HUES64 (cell line): ENCODE measurements around the gene SLC27A6. TPM values are rescaled to one million over a fixed set of nuclear protein-coding genes. Genes with fewer than 3 reads are reported as not detected.
"Not testable (repeated sequence)": the region's sequence is repeated elsewhere in the genome, so short reads cannot be mapped to it uniquely, and the experiment has no call there.

Experiments used
- H3K27ac ChIP-seq: 2 replicates; pipeline ENCODE4 v1.7.0; 2013; ENCODE audit warnings: low read depth, low read length, inconsistent platforms
- H3K27me3 ChIP-seq: 2 replicates; pipeline ENCODE4 v1.6.1; 2013; ENCODE audit warnings: mild to moderate bottlenecking, low read length; ENCODE audit not compliant: insufficient read depth
- H3K36me3 ChIP-seq: 2 replicates; pipeline ENCODE4 v1.6.1; 2013; ENCODE audit warnings: mild to moderate bottlenecking, low read length; ENCODE audit not compliant: insufficient read depth
- H3K4me1 ChIP-seq: 2 replicates; pipeline ENCODE4 v1.6.1; 2013; ENCODE audit warnings: mild to moderate bottlenecking, low read length, moderate library complexity; ENCODE audit not compliant: insufficient read depth
- H3K4me3 ChIP-seq: 2 replicates; pipeline ENCODE4 v1.5.1; 2013; ENCODE audit warnings: mild to moderate bottlenecking, low read length, moderate library complexity
- H3K9ac ChIP-seq: 2 replicates; pipeline ENCODE4 v1.6.1; 2013; ENCODE audit warnings: mild to moderate bottlenecking, low read depth, low read length
- H3K9me3 ChIP-seq: 2 replicates; pipeline ENCODE4 v1.6.1; 2013; ENCODE audit warnings: low read depth, low read length; ENCODE audit not compliant: insufficient read depth
- WGBS: fragments of 150-250, 120-280 bp; methylation state at CpG from one replicate; pipeline ENCODE4 v1.1.7; 2013; ENCODE audit warnings: missing lambda C conversion rate; 5-methylcytosine and 5-hydroxymethylcytosine counted together
- polyA plus RNA-seq, 2 experiments: library from polyadenylated mRNA; stranded (reverse); fragments of 50-300 nt; gene quantifications; one replicate each; pipeline ENCODE4 v1.2.3, GENCODE V29; 2013

Gene SLC27A6, protein sequence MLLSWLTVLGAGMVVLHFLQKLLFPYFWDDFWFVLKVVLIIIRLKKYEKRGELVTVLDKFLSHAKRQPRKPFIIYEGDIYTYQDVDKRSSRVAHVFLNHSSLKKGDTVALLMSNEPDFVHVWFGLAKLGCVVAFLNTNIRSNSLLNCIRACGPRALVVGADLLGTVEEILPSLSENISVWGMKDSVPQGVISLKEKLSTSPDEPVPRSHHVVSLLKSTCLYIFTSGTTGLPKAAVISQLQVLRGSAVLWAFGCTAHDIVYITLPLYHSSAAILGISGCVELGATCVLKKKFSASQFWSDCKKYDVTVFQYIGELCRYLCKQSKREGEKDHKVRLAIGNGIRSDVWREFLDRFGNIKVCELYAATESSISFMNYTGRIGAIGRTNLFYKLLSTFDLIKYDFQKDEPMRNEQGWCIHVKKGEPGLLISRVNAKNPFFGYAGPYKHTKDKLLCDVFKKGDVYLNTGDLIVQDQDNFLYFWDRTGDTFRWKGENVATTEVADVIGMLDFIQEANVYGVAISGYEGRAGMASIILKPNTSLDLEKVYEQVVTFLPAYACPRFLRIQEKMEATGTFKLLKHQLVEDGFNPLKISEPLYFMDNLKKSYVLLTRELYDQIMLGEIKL
- polyA plus RNA-seq (2013, experiment 1 of 2) = 1.7 TPM
- 1.4 TPM for polyA plus RNA-seq (2013, experiment 2 of 2)

DNA sequence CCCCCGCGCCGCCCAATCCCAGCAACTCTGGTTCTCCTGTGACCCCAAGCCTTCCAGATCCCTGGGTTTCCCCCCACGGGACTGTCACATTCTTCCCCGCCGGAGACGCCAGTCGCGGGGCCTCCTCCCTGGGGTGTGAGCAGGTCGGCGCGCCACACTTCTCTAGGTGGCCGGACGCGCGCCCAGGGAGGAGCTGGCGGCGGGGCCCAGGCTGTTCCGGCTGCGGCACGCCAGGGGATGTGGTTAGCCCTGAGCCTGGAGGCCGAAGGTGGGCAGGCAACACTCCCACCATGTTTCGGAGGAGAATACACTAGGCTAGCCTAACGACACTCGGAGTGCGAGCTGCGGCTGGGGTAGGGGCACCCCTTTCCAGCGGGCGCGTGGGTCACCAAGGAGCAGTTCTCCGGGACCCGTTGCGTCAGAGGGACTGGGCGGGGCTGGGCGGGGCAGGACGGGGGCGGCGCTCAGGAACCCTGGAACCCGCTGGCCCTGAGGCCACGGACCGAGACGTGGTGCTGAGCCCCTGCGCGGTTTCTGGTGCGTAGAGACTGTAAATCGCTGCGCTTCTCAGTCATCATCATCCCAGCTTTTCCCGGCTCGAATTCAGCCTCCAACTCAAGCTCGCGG, at the start of gene SLC27A6:
Gene SLC27A6, plus strand, starts transcription at position 478 of the 627 bp plus-strand sequence. CDS start 650 bp downstream, outside the sequence.
- peaks cover 11% of the 10 kb centered on the region for H3K4me1 ChIP-seq
- H3K9me3 ChIP-seq = no peaks in the 10 kb centered on the region
- no peak within 1 kb of the TSS for H3K27ac ChIP-seq
- peak within 1 kb of the TSS; percentile 70 for H3K9ac ChIP-seq
- 1% methylated on average over 51 of the region's 51 CpGs for WGBS
- peak within 1 kb of the TSS; percentile 65 for H3K4me3 ChIP-seq
- peaks cover 43% of the 10 kb centered on the region for H3K27me3 ChIP-seq
- no peaks in the 10 kb centered on the region for H3K36me3 ChIP-seq

DNA sequence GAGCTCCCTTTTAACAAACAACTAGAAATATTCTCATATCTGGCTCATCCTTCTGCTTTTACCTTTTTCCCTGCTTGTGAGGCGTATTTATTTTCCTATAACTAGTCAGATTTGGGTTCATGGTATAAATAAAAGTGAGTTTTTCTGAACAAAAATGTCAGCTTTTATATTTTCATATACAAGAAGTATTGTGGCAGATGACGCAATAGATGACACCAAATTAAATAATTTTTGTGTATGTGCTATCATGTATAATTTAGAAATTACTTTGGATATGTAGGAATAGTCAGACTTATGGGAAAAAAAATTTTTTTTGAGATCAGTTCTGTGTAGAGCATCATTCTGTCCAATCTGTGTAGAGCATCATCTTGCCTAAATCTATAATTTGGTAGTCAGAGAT, 45.7 kb upstream of the SLC27A6 start:
- Histone ChIP-seq H3K27me3 (no peaks in the 10 kb centered on the region), H3K9me3 (no peaks in the 10 kb centered on the region), H3K27ac (no peak overlapping the region), H3K9ac (no peak overlapping the region), H3K4me1 (no peaks in the 10 kb centered on the region), H3K4me3 (no peak overlapping the region), H3K36me3 (no peaks in the 10 kb centered on the region)
- WGBS = no CpG with 5 or more reads among the region's 2 CpGs

DNA sequence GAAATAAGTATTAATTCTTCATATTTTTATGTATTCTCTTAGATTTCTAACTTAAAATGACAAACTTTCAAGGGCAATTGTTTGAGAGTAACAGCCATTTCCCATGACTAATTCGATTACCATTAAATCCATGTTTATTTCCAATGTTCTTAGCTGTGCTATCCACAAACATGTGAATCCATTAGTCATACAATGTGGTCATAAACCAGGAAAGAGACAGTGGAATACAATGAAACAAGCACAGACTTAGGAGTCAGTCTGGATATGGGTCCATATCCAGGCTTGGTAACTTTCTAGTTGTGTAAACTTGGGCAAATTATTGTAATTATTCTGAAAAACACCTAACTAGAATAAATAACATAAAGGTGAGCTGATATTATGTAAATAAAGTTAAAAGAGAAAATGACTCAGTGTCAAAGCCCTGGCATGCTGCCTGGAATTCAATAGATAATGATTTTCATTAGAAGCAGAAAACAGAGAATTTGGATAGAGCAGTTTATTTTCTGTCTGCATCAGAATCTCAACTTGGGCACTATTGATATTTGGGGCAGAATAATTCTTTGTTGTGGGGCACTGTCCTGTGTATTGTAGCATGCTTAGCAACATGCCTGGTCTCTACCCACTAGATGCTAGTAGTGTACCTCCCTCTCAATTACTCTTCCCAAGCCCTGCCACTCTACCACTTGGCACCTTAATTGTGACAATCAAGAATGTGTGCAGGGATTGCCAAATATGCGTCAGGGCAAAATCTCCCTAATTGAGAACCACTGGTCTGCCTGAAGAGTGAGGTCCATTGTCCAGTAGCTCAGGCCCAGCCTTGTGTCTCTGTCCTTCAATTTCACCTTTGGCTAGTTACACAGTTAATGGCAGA, 44.7 kb upstream of the SLC27A6 start:
- Histone ChIP-seq H3K36me3 (no peaks in the 10 kb centered on the region), H3K27me3 (no peaks in the 10 kb centered on the region), H3K27ac (no peak overlapping the region), H3K9me3 (no peaks in the 10 kb centered on the region), H3K4me1 (no peaks in the 10 kb centered on the region), H3K9ac (no peak overlapping the region), H3K4me3 (no peak overlapping the region)
- WGBS = 90% methylated on average over 2 of the region's 2 CpGs

DNA sequence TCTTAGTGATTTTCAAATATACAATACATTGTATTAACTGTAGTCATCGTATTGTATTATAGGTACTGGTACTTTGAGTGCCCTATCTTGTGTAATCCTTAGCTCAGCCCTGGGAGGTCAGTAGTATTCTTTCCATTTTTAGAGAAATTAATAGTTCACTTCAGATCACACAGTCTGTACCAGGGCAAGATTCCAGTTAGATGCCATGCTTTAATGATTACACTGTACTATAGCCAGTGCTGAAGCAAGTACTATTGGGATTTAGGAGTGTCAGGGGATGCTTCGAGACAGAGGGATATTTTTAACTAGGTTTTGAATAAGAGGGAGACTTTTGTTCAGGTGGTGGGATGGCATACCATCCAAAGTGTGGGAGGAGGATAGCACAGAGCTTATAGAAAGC, 41.0 kb upstream of the SLC27A6 start:
- no peaks in the 10 kb centered on the region for H3K4me1 ChIP-seq
- no peak overlapping the region for H3K27ac ChIP-seq
- no peak overlapping the region for H3K4me3 ChIP-seq
- H3K9me3 ChIP-seq = no peaks in the 10 kb centered on the region
- H3K27me3 ChIP-seq = no peaks in the 10 kb centered on the region
- WGBS = 84% methylated on average over 1 of the region's 2 CpGs
- H3K9ac ChIP-seq = no peak overlapping the region
- H3K36me3 ChIP-seq = no peaks in the 10 kb centered on the region

DNA sequence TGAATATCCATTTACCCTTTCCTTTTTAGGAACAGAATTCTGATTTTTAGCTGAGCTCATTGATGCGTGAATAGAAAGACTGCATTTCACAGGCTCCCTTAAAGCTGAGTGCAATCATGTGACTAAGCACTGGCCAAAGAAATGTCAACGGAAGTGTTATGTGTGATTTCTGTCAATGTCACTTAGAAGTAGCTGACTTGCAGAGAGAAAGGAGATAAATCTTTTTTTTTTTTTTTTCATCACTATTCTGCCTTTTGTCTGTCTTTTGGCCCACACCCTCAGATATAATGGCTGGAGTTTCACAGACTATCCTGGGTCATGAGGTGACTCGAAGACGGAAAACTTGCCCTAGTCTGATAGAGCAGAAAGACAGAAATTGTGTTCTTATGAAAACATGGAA, 39.3 kb upstream of the SLC27A6 start:
- Histone ChIP-seq H3K9ac (no peak overlapping the region), H3K27ac (no peak overlapping the region), H3K4me1 (no peaks in the 10 kb centered on the region), H3K9me3 (no peaks in the 10 kb centered on the region), H3K27me3 (no peaks in the 10 kb centered on the region), H3K36me3 (no peaks in the 10 kb centered on the region), H3K4me3 (no peak overlapping the region)
- WGBS = 90% methylated on average over 4 of the region's 4 CpGs

DNA sequence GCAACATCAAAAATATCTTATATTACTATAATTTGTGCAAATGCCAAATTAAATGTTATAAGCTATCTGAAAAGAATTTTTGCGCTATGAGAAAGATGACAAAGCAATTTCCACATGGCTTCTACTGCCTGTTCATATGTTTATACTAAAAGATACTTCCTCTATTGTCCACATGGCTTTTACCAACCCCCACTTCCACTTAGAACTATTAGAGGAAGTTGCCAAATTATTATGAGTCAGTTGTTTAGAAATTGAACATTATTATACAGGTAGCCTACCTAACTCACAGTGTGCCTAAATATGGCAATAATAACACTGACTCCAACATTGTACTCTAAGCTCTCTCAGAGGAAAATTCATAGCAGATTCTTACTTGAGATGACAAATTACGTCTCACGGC, 37.6 kb upstream of the SLC27A6 start:
- Histone ChIP-seq H3K9ac (no peak overlapping the region), H3K36me3 (no peaks in the 10 kb centered on the region), H3K27me3 (no peaks in the 10 kb centered on the region), H3K4me3 (no peak overlapping the region), H3K27ac (no peak overlapping the region), H3K9me3 (peaks cover 6% of the 10 kb centered on the region; the same call in 1 of the 2 replicates), H3K4me1 (no peaks in the 10 kb centered on the region)
- WGBS = 100% methylated on average over 1 of the region's 3 CpGs

DNA sequence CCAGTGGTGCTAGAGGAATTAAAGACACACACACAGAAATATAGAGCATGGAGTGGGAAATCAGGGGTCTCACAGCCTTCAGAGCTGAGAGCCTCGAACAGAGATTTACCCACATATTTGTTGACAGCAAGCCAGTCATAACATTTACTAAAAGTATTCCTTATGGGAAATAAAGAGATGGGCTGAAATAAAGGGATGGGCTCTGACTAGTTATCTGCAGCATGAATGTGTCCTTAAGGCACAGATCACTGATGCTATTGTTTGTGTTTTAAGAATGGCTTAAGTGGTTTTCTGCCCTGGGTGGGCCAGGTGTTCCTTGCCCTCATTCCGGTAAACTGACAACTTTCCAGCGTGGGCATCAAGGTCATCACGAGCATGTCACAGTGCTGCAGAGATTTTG, 33.1 kb upstream of the SLC27A6 start:
- H3K4me3 ChIP-seq, H3K4me1 ChIP-seq, H3K9me3 ChIP-seq, H3K9ac ChIP-seq, H3K27me3 ChIP-seq, H3K36me3 ChIP-seq, H3K27ac ChIP-seq: not testable (repeated sequence)
- 98% methylated on average over 3 of the region's 4 CpGs for WGBS

DNA sequence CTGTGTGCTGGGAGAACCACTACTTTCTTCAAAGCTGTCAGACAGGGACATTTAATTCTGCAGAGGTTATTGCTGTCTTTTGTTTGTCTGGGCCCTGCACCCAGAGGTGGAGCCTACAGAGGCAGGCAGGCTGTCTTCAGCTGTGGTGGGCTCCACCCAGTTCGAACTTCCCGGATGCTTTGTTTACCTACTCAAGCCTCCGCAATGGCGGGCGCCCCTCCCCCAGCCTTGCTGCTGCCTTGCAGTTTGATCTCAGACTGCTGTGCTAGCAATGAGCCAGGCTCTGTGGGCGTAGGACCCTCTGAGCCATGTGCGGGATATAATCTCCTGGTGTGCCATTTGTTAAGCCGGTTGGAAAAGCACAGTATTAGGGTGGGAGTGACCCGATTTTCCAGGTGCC, 22.2 kb upstream of the SLC27A6 start:
- H3K9ac ChIP-seq, H3K9me3 ChIP-seq, H3K36me3 ChIP-seq, H3K4me3 ChIP-seq, H3K27ac ChIP-seq, H3K27me3 ChIP-seq, H3K4me1 ChIP-seq: not testable (repeated sequence)
- 84% methylated on average over 9 of the region's 9 CpGs for WGBS

DNA sequence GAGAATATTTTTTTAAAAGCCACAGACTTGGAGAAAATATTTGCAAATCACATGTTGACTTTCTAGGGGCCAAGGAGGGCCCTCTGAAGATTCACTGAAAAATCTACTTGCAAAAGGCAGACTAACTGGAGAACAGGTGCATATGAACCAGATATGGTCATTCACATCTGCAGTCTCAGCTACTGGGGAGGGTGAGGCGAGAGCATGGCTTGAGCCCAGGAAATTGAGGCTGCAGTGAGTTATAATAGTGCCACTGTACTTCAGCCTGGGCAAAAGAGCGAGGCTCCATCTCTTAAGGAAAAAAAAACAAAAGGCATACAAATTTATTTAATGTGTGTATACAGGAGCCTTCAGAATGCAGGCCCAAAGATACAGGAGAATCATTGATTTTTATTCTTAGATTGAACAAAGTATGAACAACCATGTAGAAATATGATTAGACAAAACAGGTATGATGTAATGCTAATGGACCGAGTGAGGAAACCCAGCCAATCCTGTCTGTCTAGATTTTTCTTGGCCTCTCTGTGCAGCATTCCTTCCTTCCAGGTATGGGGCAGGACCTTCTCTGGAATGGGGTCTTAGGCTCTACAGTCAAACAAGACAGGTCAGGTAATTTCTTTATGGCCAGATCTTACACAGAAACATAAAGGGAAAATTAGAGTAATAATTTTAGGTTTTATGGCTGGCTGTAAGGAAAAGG, 15.3 kb upstream of the SLC27A6 start:
- Histone ChIP-seq H3K36me3 (no peaks in the 10 kb centered on the region), H3K27me3 (no peaks in the 10 kb centered on the region), H3K9me3 (no peaks in the 10 kb centered on the region), H3K4me3 (no peak overlapping the region), H3K4me1 (no peaks in the 10 kb centered on the region), H3K9ac (no peak overlapping the region), H3K27ac (no peak overlapping the region)
- 83% methylated on average over 2 of the region's 3 CpGs for WGBS

DNA sequence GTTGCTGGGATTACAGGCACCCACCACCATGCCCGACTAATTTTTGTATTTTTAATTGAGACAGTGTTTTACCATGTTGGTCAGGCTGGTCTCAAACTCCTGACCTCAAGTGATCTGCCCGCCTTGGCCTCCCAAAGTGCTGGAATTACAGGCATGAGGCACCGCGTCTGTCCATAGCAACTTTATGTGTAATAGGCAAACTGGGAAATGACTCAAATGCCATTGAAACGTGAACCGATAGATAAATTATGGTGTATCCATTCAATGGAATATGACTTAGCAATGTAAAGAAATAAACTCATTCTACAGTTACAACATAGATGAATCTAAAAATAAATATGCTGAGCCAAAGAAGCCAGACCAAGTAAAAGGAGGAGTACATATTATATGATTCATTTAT, 14.0 kb upstream of the SLC27A6 start:
- H3K9ac ChIP-seq, H3K9me3 ChIP-seq, H3K36me3 ChIP-seq, H3K4me3 ChIP-seq, H3K27ac ChIP-seq, H3K4me1 ChIP-seq, H3K27me3 ChIP-seq: not testable (repeated sequence)
- WGBS = 97% methylated on average over 6 of the region's 6 CpGs
